HG02884 (cell line): Measurements from ENCODE around the gene TFF2.

Experiments used
- ATAC-seq: cut with Tn5 transposase; IDR thresholded peaks from one replicate; pipeline ENCODE4 v1.9.1; 2021; ENCODE audit warnings: mild to moderate bottlenecking, moderate library complexity; ENCODE audit not compliant: unreplicated experiment

The TFF2 gene

DNA sequence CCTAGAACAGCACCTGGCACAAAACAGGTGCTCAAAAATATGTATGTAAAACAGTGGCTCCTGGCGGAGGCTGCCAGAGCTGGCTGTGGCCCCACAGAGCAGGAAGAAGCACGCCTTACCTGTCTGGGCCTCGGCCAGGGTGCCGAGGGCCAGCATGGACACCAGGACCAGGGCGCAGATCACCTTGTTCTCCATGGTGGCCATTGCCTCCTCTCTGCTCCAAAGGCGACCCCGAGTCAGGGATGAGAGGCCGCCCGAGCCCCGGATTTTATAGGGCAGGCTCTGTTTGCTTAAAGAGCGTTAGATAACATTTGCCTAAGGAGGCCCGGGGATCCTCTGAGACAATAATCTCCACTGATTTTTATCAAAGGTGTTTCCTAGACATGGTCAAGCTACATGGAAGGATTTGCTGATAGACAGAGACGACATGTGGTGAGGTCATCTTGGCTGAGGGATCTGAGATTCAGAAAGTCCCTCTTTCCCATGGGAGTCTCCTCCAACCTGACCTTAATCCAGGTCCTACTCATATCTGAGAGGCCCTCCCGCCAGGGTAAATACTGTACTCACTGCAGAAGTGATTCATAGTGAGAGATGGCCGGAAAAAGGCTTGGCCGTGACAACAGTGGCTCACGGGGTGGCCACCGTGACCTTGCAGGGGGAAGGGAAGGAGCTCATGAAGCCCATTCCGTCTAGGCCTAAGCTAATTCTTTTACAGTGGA is 15.7 kb upstream of the TFF2 start, which contains the start of gene TFF1:
Gene TFF1 (minus strand): TSS at position 244 of the 719 bp plus-strand sequence. CDS start 40 bp downstream, at position 204.
- ATAC-seq = no peak

DNA sequence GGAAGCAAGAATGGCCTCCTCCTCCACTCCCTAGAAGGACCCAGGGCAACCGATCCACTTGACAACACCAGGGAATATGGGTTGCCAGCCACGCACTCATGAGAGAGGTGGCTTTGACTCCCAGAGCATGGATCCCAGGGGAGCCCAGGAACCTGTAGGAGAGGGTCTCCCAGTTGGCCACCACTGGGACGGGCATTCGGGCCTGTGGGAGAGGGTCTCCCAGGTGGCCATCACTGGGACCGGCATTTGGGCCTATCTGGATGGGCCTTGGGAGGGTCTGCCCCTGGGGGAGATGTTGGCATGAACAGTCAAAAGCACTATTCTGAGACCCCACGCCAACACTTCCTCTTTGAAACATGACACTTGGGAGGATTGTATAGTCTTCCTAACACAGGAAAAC is 15.0 kb upstream of the TFF2 start:
- no peak for ATAC-seq

DNA sequence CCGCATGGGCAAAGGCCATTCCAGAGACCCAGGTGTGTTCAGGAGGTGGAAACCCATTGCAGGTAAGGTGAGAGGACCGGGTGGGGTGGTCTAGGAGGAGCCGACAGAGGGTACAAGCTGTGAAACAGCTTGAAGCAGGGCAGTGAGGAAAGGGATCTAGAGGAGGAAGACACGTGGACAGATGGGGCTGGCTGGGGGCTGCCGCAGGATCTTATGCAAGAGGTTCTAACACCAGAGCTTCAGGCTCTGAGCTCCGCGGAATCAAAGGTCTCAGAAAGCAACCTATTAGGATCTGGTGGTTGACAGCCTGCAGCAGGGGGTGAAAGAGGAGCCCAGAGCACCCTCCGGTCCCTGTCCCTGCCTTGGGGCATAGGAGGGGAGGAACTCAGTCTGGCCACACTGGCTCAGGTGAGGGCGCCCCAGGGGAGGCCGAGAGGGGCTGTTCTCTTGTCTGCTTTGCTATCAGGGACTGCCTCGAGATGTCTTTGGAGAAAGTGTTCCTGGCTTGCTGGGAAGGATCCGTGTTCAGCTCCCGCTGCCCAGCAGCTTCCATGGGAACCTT is 13.6 kb upstream of the TFF2 start:
- no peak for ATAC-seq

GRCh38 chr21:42363312-42363711 is 12.5 kb upstream of the TFF2 start:
- no peak for ATAC-seq

DNA sequence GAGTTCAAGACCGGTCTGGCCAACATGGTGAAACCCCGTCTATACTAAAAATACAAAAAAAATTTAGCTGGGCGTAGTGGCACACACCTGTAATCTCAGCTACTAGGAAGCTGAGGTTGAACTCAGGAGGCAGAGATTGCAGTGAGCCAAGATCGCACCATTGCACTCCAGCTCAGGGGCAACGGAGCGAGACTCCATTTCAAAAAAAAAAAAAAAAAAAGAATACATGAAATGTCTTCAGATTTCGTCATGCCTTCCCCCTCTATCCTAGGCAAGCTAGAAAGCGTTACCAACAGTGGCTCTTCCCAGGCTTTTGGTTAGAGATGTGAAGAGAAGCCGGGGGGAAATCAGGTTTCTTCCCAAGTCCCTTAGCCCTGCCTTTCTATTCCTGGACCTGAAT is 11.9 kb upstream of the TFF2 start:
- ATAC-seq = no peak

- no peak for ATAC-seq
These were observed 11.4 kb upstream of the TFF2 start for GRCh38 chr21:42362198-42362597.

DNA sequence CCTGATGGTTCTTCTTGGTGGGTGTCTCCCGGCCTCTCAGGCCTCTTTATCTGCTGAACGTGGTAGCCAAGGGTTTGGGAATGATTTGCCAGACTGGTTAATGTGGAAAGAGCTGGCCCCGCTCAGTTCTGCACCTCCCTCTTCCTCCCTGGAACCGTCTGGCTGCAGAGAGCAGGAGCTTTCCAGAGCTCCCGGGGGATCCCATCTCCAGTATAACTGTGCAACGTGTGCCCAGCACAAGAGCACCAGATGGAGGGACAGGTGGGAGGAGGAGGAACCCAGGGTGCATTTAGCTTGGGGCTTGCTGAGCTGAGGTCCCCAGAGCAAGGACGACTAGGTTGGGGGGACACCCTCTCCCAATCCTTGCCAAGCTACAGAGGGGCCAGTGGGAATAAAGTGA is 10.5 kb upstream of the TFF2 start:
- ATAC-seq = no peak

DNA sequence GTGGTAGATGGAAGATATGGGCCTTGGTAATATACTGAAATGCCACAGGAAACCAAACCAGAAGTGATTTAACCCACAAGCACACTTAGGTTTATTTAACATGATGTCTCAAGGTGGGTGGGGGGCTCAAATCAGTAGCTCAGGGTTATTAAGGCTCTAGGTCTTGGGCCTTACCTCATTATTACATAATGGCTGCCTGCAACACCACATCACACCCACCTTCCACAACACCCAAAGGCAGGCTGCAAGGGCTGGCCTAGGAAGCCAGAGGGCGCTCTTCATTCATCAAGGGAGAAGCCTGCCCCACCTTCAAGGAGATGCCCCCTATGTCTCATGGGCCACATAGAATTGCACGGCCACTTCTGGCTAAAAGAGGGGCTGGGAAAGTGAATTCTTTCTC is 9.5 kb upstream of the TFF2 start:
- ATAC-seq = no peak

GRCh38 chr21:42358937-42359336 is 8.1 kb upstream of the TFF2 start:
- ATAC-seq = no peak

- ATAC-seq = no peak
These were observed 7.5 kb upstream of the TFF2 start for GRCh38 chr21:42358261-42358660.

GRCh38 chr21:42357307-42357706 is 6.5 kb upstream of the TFF2 start:
- ATAC-seq = no peak

GRCh38 chr21:42356650-42357049 is 5.9 kb upstream of the TFF2 start:
- no peak for ATAC-seq

GRCh38 chr21:42356046-42356445 is 5.3 kb upstream of the TFF2 start:
- ATAC-seq = no peak

DNA sequence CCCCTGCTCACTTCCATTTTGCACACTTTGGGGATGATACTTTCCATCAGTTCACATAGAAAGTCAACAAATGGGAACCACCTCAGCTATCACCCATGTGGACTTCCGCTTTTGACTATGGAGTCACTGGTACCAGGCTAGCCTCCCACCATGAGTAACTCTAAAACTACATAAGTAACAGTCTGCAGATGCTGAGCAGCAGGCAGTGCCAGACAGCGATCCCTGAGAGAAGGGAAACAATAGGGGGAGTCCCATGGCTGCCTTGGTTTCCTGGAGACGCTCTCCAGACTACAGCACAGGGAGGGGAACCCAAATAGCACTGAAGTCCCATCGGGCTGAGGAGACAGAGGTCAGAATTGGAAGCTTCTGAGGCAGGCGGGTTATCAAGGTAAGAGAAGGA is 2.8 kb upstream of the TFF2 start:
- no peak for ATAC-seq

DNA sequence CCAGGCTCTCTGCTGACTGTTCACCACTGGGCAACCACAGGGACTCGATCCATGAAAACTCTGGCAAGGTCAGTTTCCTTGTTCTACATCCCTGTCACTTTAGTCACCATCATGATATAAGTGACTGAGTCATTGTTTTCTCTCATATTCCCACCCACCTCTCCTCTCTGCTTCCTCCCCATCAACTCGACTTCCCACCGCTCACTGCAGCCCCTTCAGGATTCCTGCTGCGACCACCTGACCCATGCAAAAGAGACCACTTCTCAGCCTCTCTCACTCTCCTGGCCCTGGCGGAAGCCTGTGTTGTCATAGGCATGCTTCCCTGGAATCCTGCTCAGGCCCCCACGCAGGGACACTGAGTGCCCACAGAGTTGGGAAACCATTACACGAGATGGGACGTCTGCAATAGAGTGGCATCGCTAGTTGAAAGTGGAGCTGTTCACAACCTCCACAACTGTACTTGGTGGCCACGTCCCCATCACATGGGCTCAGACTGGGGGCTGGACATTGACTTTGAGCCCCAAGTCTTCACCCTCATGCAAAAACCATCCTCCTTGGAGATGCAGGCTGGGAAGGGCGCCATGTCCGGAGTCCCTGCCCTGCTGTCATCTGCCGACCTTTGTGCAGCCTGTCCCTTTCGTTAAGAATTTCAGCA is 1.8 kb upstream of the TFF2 start:
- no peak for ATAC-seq

DNA sequence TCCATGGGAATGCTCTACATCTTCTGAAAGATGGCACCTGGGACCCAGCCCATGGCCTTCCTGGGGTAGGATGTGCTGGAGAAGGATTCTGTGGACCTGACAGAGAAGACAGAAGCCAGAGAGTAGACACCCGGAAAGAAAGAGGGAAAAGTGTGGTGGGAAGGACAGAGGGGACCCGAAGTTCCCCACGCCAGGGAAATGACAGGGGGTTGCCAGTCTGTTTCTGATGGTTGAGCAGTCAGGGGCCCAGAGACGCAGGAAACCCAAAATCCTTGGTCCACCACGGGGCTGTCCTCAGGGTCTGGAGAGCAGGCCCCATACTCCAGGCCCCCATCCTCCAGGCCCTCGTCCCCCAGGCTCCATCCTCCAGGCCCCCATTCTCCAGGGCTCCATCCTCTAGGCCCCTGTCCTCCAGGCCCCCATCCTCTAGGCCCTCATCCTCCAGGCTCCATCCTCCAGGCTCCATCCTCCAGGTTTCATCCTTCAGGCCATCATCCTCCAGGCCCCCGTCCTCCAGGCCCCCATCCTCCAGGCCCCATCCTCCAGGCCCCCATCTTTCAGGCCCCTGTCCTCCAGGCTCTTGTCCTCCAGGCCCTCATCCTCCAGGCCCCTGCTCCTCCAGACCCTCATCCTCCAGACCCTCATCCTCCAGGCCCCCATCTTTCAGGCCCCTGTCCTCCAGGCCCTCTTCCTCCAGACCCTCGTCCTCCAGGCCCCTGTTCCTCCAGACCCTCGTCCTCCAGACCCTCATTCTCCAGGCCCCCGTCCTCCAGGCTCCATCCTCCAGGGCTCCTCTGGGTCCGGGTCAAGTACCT is 1.0 kb upstream of the TFF2 start:
- ATAC-seq = no peak

- no peak for ATAC-seq
These were observed 380 bp downstream of the TFF2 start for GRCh38 chr21:42350318-42350910.

DNA sequence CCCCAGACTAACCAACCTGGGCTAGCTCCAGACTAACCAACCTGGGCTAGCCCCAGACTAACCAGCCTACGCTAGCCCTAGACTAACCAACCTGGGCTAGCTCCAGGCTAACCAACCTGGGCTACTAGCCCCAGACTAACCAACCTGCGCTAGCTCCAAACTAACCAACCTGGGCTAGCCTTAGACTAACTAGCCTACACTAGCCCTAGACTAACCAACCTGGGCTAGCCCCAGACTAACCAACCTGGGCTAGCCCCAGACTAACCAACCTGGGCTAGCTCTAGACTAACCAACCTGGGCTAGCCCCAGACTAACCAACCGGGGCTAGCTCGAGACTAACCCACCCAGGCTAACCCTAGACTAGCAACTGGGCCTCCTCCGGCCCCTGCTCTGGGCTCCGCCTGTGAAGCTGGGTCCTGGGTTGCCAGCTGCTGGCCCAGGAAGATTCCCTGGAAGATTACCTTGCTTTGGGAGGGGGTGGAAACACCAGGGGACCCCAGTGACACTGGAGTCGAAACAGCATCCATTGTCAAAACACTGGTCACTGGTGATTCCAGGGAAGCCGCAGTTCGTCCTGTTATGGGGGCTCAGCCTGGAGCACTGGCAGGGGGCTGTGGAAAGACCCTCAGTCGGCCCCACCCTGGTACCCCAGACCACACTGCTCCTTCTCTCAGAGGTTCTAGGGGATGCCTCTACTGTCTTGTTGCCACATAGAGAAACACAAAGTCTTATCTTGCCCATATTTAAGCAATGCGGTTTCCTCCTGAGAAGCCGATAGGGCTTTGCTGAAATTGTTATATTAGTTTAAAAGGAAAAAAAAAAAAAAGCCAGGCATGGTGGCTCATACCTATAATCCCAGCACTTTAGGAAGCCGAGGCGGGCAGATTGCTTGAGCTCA is 1.1 kb downstream of the TFF2 start:
- ATAC-seq = no peak

GRCh38 chr21:42348762-42349161 is 2.0 kb downstream of the TFF2 start:
- no peak for ATAC-seq
